OCI-LY7 (cell line): ENCODE measurements around the gene EPHA3.

Source experiments
- EZH2phosphoT487 ChIP-seq: fragments of 200-600 bp; sonication (generic); IDR thresholded peaks from 2 replicates; pipeline ENCODE4 v1.6.1; 2018; ENCODE audit warnings: low read depth, borderline replicate concordance, mild to moderate bottlenecking, mixed run types, antibody characterized with exemption, low read length, moderate library complexity, mixed read lengths
- TF ChIP-seq, protein P1 (sequence below): fragments of 200-600 bp; sonication (generic); conservative IDR thresholded peaks from 2 replicates; pipeline ENCODE4 v1.5.1; 2014; ENCODE audit warnings: mild to moderate bottlenecking, antibody characterized with exemption, low read length, moderate library complexity, mixed read lengths

- TF ChIP-seq, protein P1, sequence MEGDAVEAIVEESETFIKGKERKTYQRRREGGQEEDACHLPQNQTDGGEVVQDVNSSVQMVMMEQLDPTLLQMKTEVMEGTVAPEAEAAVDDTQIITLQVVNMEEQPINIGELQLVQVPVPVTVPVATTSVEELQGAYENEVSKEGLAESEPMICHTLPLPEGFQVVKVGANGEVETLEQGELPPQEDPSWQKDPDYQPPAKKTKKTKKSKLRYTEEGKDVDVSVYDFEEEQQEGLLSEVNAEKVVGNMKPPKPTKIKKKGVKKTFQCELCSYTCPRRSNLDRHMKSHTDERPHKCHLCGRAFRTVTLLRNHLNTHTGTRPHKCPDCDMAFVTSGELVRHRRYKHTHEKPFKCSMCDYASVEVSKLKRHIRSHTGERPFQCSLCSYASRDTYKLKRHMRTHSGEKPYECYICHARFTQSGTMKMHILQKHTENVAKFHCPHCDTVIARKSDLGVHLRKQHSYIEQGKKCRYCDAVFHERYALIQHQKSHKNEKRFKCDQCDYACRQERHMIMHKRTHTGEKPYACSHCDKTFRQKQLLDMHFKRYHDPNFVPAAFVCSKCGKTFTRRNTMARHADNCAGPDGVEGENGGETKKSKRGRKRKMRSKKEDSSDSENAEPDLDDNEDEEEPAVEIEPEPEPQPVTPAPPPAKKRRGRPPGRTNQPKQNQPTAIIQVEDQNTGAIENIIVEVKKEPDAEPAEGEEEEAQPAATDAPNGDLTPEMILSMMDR: no peak
- TF ChIP-seq EZH2phosphoT487: no peak
These were observed 5.9 kb downstream of the EPHA3 start for GRCh38 chr3:89113344-89113743.
